SK-N-SH (cell line): Measurements from ENCODE around the gene CDK5RAP2.

ENCODE experiments used
- CTCF ChIP-seq: fragments of 200-600 bp; sonication (generic); IDR thresholded peaks from 2 replicates; pipeline ENCODE4 v1.6.1; 2017; ENCODE audit warnings: antibody characterized with exemption, mild to moderate bottlenecking, moderate library complexity
- EP300 ChIP-seq, 2 experiments: IDR thresholded peaks; 2 replicates each; pipeline versions ENCODE4 v1.4.0 to v1.6.1; 2012; ENCODE audit warnings: borderline replicate concordance in 1 of 2, low read depth in 1 of 2, low read length in 1 of 2
- MAX ChIP-seq: IDR thresholded peaks from 2 replicates; pipeline ENCODE4 v1.4.0; 2012; ENCODE audit warnings: low read depth
- MEF2A ChIP-seq: IDR thresholded peaks from 2 replicates; pipeline ENCODE4 v1.4.0; 2012; ENCODE audit warnings: low read depth, borderline replicate concordance

- TF ChIP-seq CTCF (no peak), MEF2A (no peak), MAX (no peak), EP300 (IDR thresholded peaks at IDR 0.05; ENCODE audit: borderline replicate concordance in 1 of 2, low read depth in 1 of 2, low read length in 1 of 2) (no peak)
These were observed 187.3 kb downstream of the CDK5RAP2 start for GRCh38 chr9:120392711-120393110.
